GM23338 (cell line): ENCODE data around the gene SLC4A4. TPM values are rescaled to one million over a fixed set of nuclear protein-coding genes. Genes with fewer than 3 reads are reported as not detected.

ENCODE experiments used
- ATAC-seq: fragments of 200-7000 bp; cut with Tn5 transposase; 3 replicates; pipeline ENCODE4 v1.9.1; 2020
- DNase-seq: peaks from one replicate; pipeline ENCODE4 v3.0.0-alpha.2; 2015; ENCODE audit warnings: low spot score
- H2AFZ ChIP-seq: fragments of 200-600 bp; sonication (generic); 2 replicates; pipeline ENCODE4 v1.8.0; 2016; ENCODE audit warnings: antibody characterized with exemption, mild to moderate bottlenecking, moderate library complexity
- H3F3A ChIP-seq: fragments of 200-600 bp; sonication (generic); replicated peaks from 2 replicates; pipeline ENCODE4 v1.8.0; 2017; ENCODE audit warnings: antibody characterized with exemption, mixed run types, low read depth
- H3K27ac ChIP-seq: fragments of 200-600 bp; sonication (generic); 2 replicates; pipeline ENCODE4 v1.6.1; 2016; ENCODE audit warnings: low read depth
- H3K27me3 ChIP-seq: fragments of 200-600 bp; sonication (generic); 2 replicates; pipeline ENCODE4 v1.8.0; 2016; ENCODE audit warnings: mild to moderate bottlenecking, mixed run types, moderate library complexity; ENCODE audit not compliant: insufficient read depth
- H3K36me3 ChIP-seq: fragments of 200-600 bp; sonication (generic); 2 replicates; pipeline ENCODE4 v1.8.0; 2016; ENCODE audit warnings: mild to moderate bottlenecking; ENCODE audit not compliant: insufficient read depth
- H3K4me1 ChIP-seq: fragments of 200-600 bp; sonication (generic); 2 replicates; pipeline ENCODE4 v1.8.0; 2016; ENCODE audit warnings: mild to moderate bottlenecking, moderate library complexity; ENCODE audit not compliant: insufficient read depth
- H3K4me2 ChIP-seq: fragments of 200-600 bp; sonication (generic); 2 replicates; pipeline ENCODE4 v1.7.1; 2017; ENCODE audit warnings: mixed run types
- H3K4me3 ChIP-seq: fragments of 200-600 bp; sonication (generic); 2 replicates; pipeline ENCODE4 v1.6.1; 2016; ENCODE audit warnings: mixed run types
- H3K79me2 ChIP-seq: fragments of 200-600 bp; sonication (generic); replicated peaks from 2 replicates; pipeline ENCODE4 v1.8.0; 2017; ENCODE audit warnings: mild to moderate bottlenecking; ENCODE audit not compliant: insufficient read depth
- H3K9me2 ChIP-seq: fragments of 200-600 bp; sonication (generic); 2 replicates; pipeline ENCODE4 v1.8.0; 2017; ENCODE audit not compliant: insufficient read depth
- H4K20me1 ChIP-seq: fragments of 200-600 bp; sonication (generic); replicated peaks from 2 replicates; pipeline ENCODE4 v1.8.0; 2017; ENCODE audit warnings: mild to moderate bottlenecking; ENCODE audit not compliant: insufficient read depth
- H3K27ac Mint-ChIP-seq: 2 replicates; pipeline ENCODE4 v1.8.0; 2020; ENCODE audit warnings: inconsistent platforms, mild to moderate bottlenecking, moderate library complexity, mixed read lengths
- H3K27me3 Mint-ChIP-seq: 3 replicates; pipeline ENCODE4 v1.8.0; 2022; ENCODE audit warnings: low read depth, mild to moderate bottlenecking, moderate library complexity, mixed read lengths, inconsistent platforms; ENCODE audit not compliant: insufficient read depth, poor library complexity
- H3K36me3 Mint-ChIP-seq: 3 replicates; pipeline ENCODE4 v1.8.0; 2021; ENCODE audit warnings: low read depth, mild to moderate bottlenecking, inconsistent platforms, moderate library complexity, mixed read lengths
- H3K4me1 Mint-ChIP-seq: 3 replicates; pipeline ENCODE4 v1.8.0; 2020; ENCODE audit warnings: mild to moderate bottlenecking, inconsistent platforms, mixed read lengths
- H3K4me3 Mint-ChIP-seq: 3 replicates; pipeline ENCODE4 v1.8.0; 2021; ENCODE audit warnings: moderate library complexity, mild to moderate bottlenecking, inconsistent platforms, mixed read lengths
- H3K9me3 Mint-ChIP-seq: 3 replicates; pipeline ENCODE4 v1.8.0; 2020; ENCODE audit warnings: moderate library complexity, mild to moderate bottlenecking, inconsistent platforms, mixed read lengths
- CREB1 ChIP-seq: fragments of 250-450 bp; sonication (Bioruptor Pico); IDR thresholded peaks from 2 replicates; pipeline ENCODE4 v1.5.0; 2020; ENCODE audit warnings: low read depth, mild to moderate bottlenecking, moderate library complexity
- CTCF ChIP-seq, 2 experiments: fragments of 200-600 bp in 1 of 2; sonication (generic) in 1 of 2; conservative IDR thresholded peaks; 2 replicates each; pipeline versions ENCODE4 v1.5.1 to v1.6.1; 2016 to 2017; ENCODE audit warnings: antibody characterized with exemption in 2 of 2, low read depth in 2 of 2, mild to moderate bottlenecking in 2 of 2, moderate library complexity in 1 of 2
- ETS1 ChIP-seq: IDR thresholded peaks from 2 replicates; pipeline ENCODE4 v1.6.1; 2016; ENCODE audit warnings: antibody characterized with exemption
- EZH2 ChIP-seq: fragments of 200-600 bp; sonication (generic); IDR thresholded peaks from one replicate; pipeline ENCODE4 v1.8.0; 2017; ENCODE audit warnings: antibody characterized with exemption, mild to moderate bottlenecking, low read depth; ENCODE audit not compliant: unreplicated experiment
- EZH2phosphoT487 ChIP-seq: fragments of 200-600 bp; sonication (generic); IDR thresholded peaks from one replicate; pipeline ENCODE4 v1.8.1; 2018; ENCODE audit warnings: antibody characterized with exemption; ENCODE audit not compliant: unreplicated experiment
- JUNB ChIP-seq: IDR thresholded peaks from one replicate; pipeline ENCODE4 v1.6.1; 2016; ENCODE audit warnings: antibody characterized with exemption; ENCODE audit not compliant: unreplicated experiment
- NANOG ChIP-seq: IDR thresholded peaks from 2 replicates; pipeline ENCODE4 v1.6.1; 2016; ENCODE audit warnings: antibody characterized with exemption, borderline replicate concordance
- POLR2AphosphoS5 ChIP-seq: IDR thresholded peaks from 2 replicates; pipeline ENCODE4 v1.6.1; 2016; ENCODE audit warnings: antibody characterized with exemption, low read depth
- REST ChIP-seq: IDR thresholded peaks from one replicate; pipeline ENCODE4 v1.6.1; 2018; ENCODE audit warnings: antibody characterized with exemption; ENCODE audit not compliant: unreplicated experiment
- STAT1 ChIP-seq: IDR thresholded peaks from one replicate; pipeline ENCODE4 v1.6.1; 2016; ENCODE audit warnings: antibody characterized with exemption; ENCODE audit not compliant: unreplicated experiment
- ZNF114 ChIP-seq: fragments of 250-450 bp; sonication (Bioruptor Pico); IDR thresholded peaks from 2 replicates; pipeline ENCODE4 v1.5.0; 2020; ENCODE audit warnings: mild to moderate bottlenecking, moderate library complexity
- ZNF331 ChIP-seq: fragments of 250-450 bp; sonication (Bioruptor Pico); IDR thresholded peaks from 2 replicates; pipeline ENCODE4 v1.5.0; 2020; ENCODE audit warnings: low read depth, mild to moderate bottlenecking, moderate library complexity
- ZNF462 ChIP-seq: fragments of 250-450 bp; sonication (Bioruptor Pico); IDR thresholded peaks from 2 replicates; pipeline ENCODE4 v1.5.0; 2020; ENCODE audit warnings: mild to moderate bottlenecking, moderate library complexity
- polyA plus RNA-seq: library from polyadenylated mRNA; unstranded; fragments of >200 nt; fragmentation: Nextera tagmentation; extraction: Ambion mirVana; gene quantifications from 2 replicates; pipeline ENCODE4 v1.2.1, GENCODE V29; 2016
- total RNA-seq: library from RNA; depleted of rRNA; stranded (reverse); fragments of >200 nt; shearing (Covaris generic); gene quantifications from 2 replicates; pipeline ENCODE4 v1.2.3, GENCODE V29; 2014

SLC4A4 gene
- total and polyA plus RNA-seq, 2 experiments from 2014 or later: 1.0 to 1.5 TPM

- Histone ChIP-seq H3K27ac (no peak overlapping the region), H3F3A (no peaks in the 10 kb centered on the region), H3K27me3 (no peaks in the 10 kb centered on the region), H3K4me1 (no peaks in the 10 kb centered on the region), H3K36me3 (no peaks in the 10 kb centered on the region), H3K9me2 (no peaks in the 10 kb centered on the region), H3K4me2 (no peak overlapping the region), H3K4me3 (no peak overlapping the region), H3K79me2 (no peaks in the 10 kb centered on the region), H4K20me1 (no peaks in the 10 kb centered on the region), H2AFZ (no peak overlapping the region)
- Mint-ChIP-seq H3K4me1 (no peaks in the 10 kb centered on the region), H3K4me3 (no peak overlapping the region), H3K27me3 (no peaks in the 10 kb centered on the region), H3K9me3 (no peaks in the 10 kb centered on the region), H3K27ac (no peak overlapping the region), H3K36me3 (no peaks in the 10 kb centered on the region)
- TF ChIP-seq POLR2AphosphoS5 (no peak), ZNF331 (CRISPR knock-in tag) (no peak), EZH2 (no peak), NANOG (no peak), STAT1 (no peak), JUNB (no peak), ETS1 (no peak), ZNF462 (no peak), EZH2phosphoT487 (no peak), REST (no peak), CTCF (conservative IDR thresholded peaks at IDR 0.05; ENCODE audit: low read depth in 2 of 2) (no peak), CREB1 (CRISPR knock-in tag) (no peak), ZNF114 (CRISPR knock-in tag) (no peak)
- DNase-seq: no peak
- ATAC-seq: no peak
Measured at GRCh38 chr4:71474731-71475130, 135.9 kb downstream of the SLC4A4 start.
